Measurements from ENCODE around the gene CERS4. TPM values are rescaled to one million over a fixed set of nuclear protein-coding genes. Genes with fewer than 3 reads are reported as not detected.
A peak's percentile ranks its signal among the peaks of the same experiment; 100 is the strongest.
"Not testable (repeated sequence)": the region's sequence is repeated elsewhere in the genome, so short reads cannot be mapped to it uniquely, and the experiment has no call there.

CERS4 gene
- total RNA-seq, 6 donors from 2014 or later: 55.5 to 131 (median 63.8) TPM

DNA sequence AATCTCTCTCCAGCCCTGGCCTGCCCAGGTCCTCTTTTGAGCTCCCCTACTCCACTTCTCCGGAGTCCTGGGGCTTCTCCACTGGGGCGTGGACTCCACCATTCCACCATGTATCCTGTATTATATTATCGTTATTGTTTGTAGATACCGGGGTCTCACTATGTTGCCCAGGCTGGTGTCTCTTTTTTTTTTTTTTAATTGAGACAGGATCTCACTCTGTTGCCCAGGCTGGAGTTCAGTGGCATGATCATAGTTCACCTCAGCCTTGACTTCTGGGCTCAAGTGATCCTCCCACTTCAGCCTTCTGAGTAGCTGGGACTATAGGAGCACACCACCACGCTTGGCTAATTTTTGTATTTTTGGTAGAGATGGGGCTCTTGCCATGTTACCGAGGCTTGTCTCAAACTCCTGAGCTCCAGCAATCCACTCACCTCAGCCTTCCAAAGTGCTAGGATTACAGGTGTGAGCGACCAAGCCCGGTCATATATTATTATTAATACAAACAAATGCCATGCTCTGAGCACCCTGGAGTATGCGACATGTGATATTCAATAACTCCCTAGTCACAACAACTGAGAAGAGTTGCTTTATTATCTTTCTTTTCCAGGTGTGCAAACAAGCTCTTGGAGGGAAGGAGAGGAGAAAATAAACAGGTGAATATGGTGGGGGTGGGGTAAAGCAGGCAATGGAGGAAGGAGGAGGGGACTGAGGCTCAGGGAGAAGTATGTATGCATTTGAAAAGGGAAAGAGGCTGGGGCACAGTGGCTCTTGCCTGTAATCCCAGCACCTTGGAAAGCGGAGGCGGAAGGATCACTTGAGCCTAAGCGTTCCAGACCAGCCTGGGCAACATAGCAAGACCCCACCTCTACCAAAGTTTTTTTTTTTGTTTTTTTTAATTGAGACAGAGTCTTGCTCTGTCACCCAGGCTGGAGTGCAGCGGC lies 2.8 kb upstream of the CERS4 start:
- Histone ChIP-seq H3K36me3 (no peaks in the 10 kb centered on the region), H3K4me1 (peaks cover 12 to 25% (median 20%) of the 10 kb centered on the region in 4 donors), H3K4me3 (no peak overlapping the region), H3K27me3 (peaks cover 0 to 10% (median 0%) of the 10 kb centered on the region in 4 donors), H3K27ac (no peak overlapping the region), H3K9me3 (no peaks in the 10 kb centered on the region)
- TF ChIP-seq EP300 (IDR thresholded peaks at IDR 0.05) (no peak), CTCF (IDR thresholded peaks at IDR 0.05) (no peak), POLR2A (IDR thresholded peaks at IDR 0.05) (no peak), POLR2AphosphoS5 (IDR thresholded peaks at IDR 0.05) (no peak)
- DNase-seq (no peak), ATAC-seq (ENCODE audit: low FRiP score in 2 of 2) (no peak)
- WGBS, 2 donors: 79 to 86% methylated on average over 13 of the region's 13 CpGs

DNA sequence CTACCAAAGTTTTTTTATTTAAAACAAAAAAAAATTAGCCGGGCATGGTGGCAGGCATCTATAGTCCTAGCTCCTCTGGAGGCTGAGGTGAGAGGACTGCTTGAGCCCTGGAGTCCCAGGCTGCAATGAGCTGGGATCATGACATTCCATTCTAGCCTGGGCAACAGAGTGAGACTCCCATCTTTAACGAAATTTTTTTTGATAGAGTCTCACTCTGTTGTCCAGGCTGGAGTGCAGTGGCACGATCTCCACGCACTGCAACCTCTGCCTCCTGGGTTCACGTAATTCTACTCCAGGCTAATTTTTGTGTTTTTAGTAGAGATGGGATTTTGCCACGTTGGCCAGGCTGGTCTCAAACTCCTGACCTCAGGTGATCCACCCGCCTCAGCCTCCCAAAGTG lies 1.8 kb upstream of the CERS4 start:
- not testable (repeated sequence) for H3K27ac ChIP-seq; H3K9me3 ChIP-seq; H3K4me3 ChIP-seq; DNase-seq; ATAC-seq (ENCODE audit: low FRiP score in 2 of 2); H3K36me3 ChIP-seq
- Histone ChIP-seq H3K4me1 (peaks cover 12 to 25% (median 20%) of the 10 kb centered on the region in 4 donors), H3K27me3 (peaks cover 0 to 10% (median 0%) of the 10 kb centered on the region in 4 donors)
- WGBS, 2 donors: 82 to 92% methylated on average over 7 of the region's 7 CpGs

- Histone ChIP-seq H3K27me3 (peaks cover 0 to 10% (median 0%) of the 10 kb centered on the region in 4 donors), H3K27ac (peak overlapping the region; percentile 75 to 88 (median 82)), H3K36me3 (no peaks in the 10 kb centered on the region), H3K4me3 (peak overlapping the region; percentile 63 to 91 (median 84)), H3K9me3 (no peaks in the 10 kb centered on the region), H3K4me1 (peaks cover 12 to 25% (median 20%) of the 10 kb centered on the region in 4 donors)
- TF ChIP-seq POLR2A (IDR thresholded peaks at IDR 0.05) (no peak), CTCF (IDR thresholded peaks at IDR 0.05) (no peak), POLR2AphosphoS5 (IDR thresholded peaks at IDR 0.05) (no peak), EP300 (IDR thresholded peaks at IDR 0.05) (no peak)
- 33 to 53% methylated on average over 15 to 25 of the region's 35 CpGs for WGBS, 2 donors
- DNase-seq (peak; percentile 65 to 82), ATAC-seq (ENCODE audit: low FRiP score in 2 of 2) (peak in 1 of 2 donors; percentile 1)
Measured at GRCh38 chr19:8208119-8208921, 850 bp upstream of the CERS4 start.

- H3K36me3 ChIP-seq: peaks cover 0 to 4% (median 0%) of the 10 kb centered on the region in 4 donors
- peak overlapping the region; percentile 76 to 88 (median 84) for H3K27ac ChIP-seq
- peak overlapping the region; percentile 63 to 91 (median 84) for H3K4me3 ChIP-seq
- H3K9me3 ChIP-seq: no peaks in the 10 kb centered on the region
- peaks cover 12 to 25% (median 20%) of the 10 kb centered on the region in 4 donors for H3K4me1 ChIP-seq
- ATAC-seq (ENCODE audit: low FRiP score in 2 of 2) (peak; percentile 1 to 72), DNase-seq (peak; percentile 30 to 94)
- peaks cover 0 to 10% (median 0%) of the 10 kb centered on the region in 4 donors for H3K27me3 ChIP-seq
- TF ChIP-seq POLR2A (IDR thresholded peaks at IDR 0.05): peak in 1 of 4 donors; percentile 32
- TF ChIP-seq EP300 (IDR thresholded peaks at IDR 0.05): no peak
- peak in 1 of 2 donors; percentile 31 for TF ChIP-seq POLR2AphosphoS5 (IDR thresholded peaks at IDR 0.05)
- TF ChIP-seq CTCF (IDR thresholded peaks at IDR 0.05): no peak
- 9 to 30% methylated on average over 18 to 30 of the region's 78 CpGs for WGBS, 2 donors
Measured at GRCh38 chr19:8209462-8210378, 550 bp downstream of the CERS4 start.

All from upper lobe of left lung (tissue), 6 donors.